Measurements from ENCODE around the gene CELSR1. TPM values are rescaled to one million over a fixed set of nuclear protein-coding genes. Genes with fewer than 3 reads are reported as not detected.

Gene CELSR1
- total and polyA plus RNA-seq, 2 of the 13 experiments (the other 11 are each of a cell fraction or from before 2014, with no cell fraction given): 0.78 to 1.8 TPM

DNA sequence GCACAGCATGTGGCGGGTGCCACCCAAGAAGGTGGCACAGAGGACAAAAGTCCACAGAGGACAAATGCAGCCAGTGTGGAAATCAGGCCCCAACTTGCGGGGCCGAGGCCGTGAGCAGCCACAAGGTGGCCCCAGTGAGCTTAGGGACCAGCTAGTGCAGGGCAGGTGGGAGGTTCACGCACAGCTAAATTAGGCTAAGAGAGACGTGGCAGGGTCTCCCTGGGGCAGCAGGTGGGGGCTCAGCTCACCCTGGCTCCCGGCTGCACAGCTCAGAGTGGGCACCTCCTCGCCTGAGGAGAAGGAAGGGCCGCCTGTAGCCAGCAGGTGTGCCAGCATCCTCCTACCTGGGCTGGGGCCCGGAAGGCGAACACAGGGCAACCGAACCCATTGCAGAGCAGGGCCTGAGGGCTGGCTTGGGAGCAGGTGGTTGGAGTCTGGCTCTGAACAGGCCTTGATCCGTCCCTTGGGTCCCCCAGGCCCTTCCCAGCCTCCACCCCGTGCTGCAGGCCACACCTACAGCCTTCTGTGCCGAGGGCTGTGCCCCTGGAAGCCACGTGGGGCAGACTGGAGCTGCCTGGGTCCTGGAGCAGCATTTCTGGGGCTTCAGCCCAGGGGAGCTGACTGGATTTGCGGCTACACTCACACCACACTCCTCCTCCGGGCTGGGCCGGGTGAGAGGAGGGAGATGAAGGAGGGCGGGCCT, 26.1 kb upstream of the CELSR1 start (continued):
- TF ChIP-seq ZNF639 (CRISPR knock-in tag; conservative IDR thresholded peaks at IDR 0.05) (no peak), ZNF614 (CRISPR knock-in tag; IDR thresholded peaks at IDR 0.05; ENCODE audit: borderline replicate concordance) (no peak), ZMYM4 (CRISPR knock-in tag; IDR thresholded peaks at IDR 0.05) (peak; percentile 28; the same call in 1 of the 2 replicates), RXRA (CRISPR knock-in tag; IDR thresholded peaks at IDR 0.05) (peak; percentile 19; the same call in 1 of the 2 replicates), ZFX (CRISPR knock-in tag; IDR thresholded peaks at IDR 0.05; ENCODE audit: low read depth) (peak; percentile 80), ZBTB43 (CRISPR knock-in tag; conservative IDR thresholded peaks at IDR 0.05) (no peak), ZNF747 (CRISPR knock-in tag; IDR thresholded peaks at IDR 0.05; ENCODE audit: borderline replicate concordance) (peak; percentile 44; the same call in 1 of the 2 replicates), ZNF576 (CRISPR knock-in tag; IDR thresholded peaks at IDR 0.05) (peak; percentile 65; the same call in 1 of the 2 replicates), RBFOX2 (IDR thresholded peaks at IDR 0.05; ENCODE audit: low read depth, low read length) (0 out of 2 replicates have a peak, but pooled peaks have one; percentile 32), POGZ (CRISPR knock-in tag; IDR thresholded peaks at IDR 0.05) (no peak), ZNF709 (CRISPR knock-in tag; IDR thresholded peaks at IDR 0.05) (no peak; the same call in 1 of the 2 replicates), CBX2 (IDR thresholded peaks at IDR 0.05; ENCODE audit: low read depth, low read length) (no peak), CBX2 (CRISPR knock-in tag; IDR thresholded peaks at IDR 0.05; ENCODE audit: low read depth) (no peak), ZFY (CRISPR knock-in tag; IDR thresholded peaks at IDR 0.05) (peak; percentile 75), CHD4 (IDR thresholded peaks at IDR 0.05; ENCODE audit: borderline replicate concordance, low read length) (no peak), YEATS4 (CRISPR knock-in tag; IDR thresholded peaks at IDR 0.05; ENCODE audit: borderline replicate concordance) (peak; percentile 55; the same call in 1 of the 2 replicates), NFKBIZ (CRISPR knock-in tag; IDR thresholded peaks at IDR 0.05) (no peak), RNF219 (CRISPR knock-in tag; IDR thresholded peaks at IDR 0.05) (no peak)
- TF ChIP-seq, protein P1, sequence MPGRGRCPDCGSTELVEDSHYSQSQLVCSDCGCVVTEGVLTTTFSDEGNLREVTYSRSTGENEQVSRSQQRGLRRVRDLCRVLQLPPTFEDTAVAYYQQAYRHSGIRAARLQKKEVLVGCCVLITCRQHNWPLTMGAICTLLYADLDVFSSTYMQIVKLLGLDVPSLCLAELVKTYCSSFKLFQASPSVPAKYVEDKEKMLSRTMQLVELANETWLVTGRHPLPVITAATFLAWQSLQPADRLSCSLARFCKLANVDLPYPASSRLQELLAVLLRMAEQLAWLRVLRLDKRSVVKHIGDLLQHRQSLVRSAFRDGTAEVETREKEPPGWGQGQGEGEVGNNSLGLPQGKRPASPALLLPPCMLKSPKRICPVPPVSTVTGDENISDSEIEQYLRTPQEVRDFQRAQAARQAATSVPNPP (CRISPR knock-in tag; IDR thresholded peaks at IDR 0.05): no peak
- TF ChIP-seq, protein P2, sequence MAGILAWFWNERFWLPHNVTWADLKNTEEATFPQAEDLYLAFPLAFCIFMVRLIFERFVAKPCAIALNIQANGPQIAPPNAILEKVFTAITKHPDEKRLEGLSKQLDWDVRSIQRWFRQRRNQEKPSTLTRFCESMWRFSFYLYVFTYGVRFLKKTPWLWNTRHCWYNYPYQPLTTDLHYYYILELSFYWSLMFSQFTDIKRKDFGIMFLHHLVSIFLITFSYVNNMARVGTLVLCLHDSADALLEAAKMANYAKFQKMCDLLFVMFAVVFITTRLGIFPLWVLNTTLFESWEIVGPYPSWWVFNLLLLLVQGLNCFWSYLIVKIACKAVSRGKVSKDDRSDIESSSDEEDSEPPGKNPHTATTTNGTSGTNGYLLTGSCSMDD (CRISPR knock-in tag; IDR thresholded peaks at IDR 0.05): no peak
